Trophoblast cell (in vitro differentiated cells and primary cell): ENCODE measurements around the gene PTPRN2.
A peak's percentile ranks its signal among the peaks of the same experiment; 100 is the strongest.

Source experiments
- DNase-seq, 2 donors: peaks; one replicate each; pipeline ENCODE4 v3.0.0-alpha.2; 2016
- H2AFZ ChIP-seq: 2 replicates; pipeline ENCODE4 v1.6.1; 2013; ENCODE audit warnings: low read length, moderate library complexity, mild to moderate bottlenecking; ENCODE audit not compliant: insufficient read depth, poor library complexity
- H2AK5ac ChIP-seq: 2 replicates; pipeline ENCODE4 v1.6.1; 2013; ENCODE audit warnings: mild to moderate bottlenecking, low read length
- H2BK120ac ChIP-seq: 2 replicates; pipeline ENCODE4 v1.6.1; 2013; ENCODE audit warnings: low read length, mild to moderate bottlenecking, moderate library complexity; ENCODE audit not compliant: insufficient read depth, poor library complexity
- H2BK12ac ChIP-seq: 2 replicates; pipeline ENCODE4 v1.6.1; 2013; ENCODE audit warnings: mild to moderate bottlenecking, low read length, moderate library complexity
- H2BK5ac ChIP-seq: 2 replicates; pipeline ENCODE4 v1.6.1; 2013; ENCODE audit warnings: low read length, low read depth, moderate library complexity, mild to moderate bottlenecking; ENCODE audit not compliant: poor library complexity
- H3K14ac ChIP-seq: 2 replicates; pipeline ENCODE4 v1.6.1; 2013; ENCODE audit warnings: mild to moderate bottlenecking, low read length
- H3K18ac ChIP-seq: 2 replicates; pipeline ENCODE4 v1.6.1; 2013; ENCODE audit warnings: mild to moderate bottlenecking, low read length
- H3K23ac ChIP-seq: 2 replicates; pipeline ENCODE4 v1.6.1; 2013; ENCODE audit warnings: low read length
- H3K27ac ChIP-seq: 2 replicates; pipeline ENCODE4 v1.5.1; 2013; ENCODE audit warnings: low read depth, mild to moderate bottlenecking, inconsistent platforms, low read length, moderate library complexity
- H3K27me3 ChIP-seq: 2 replicates; pipeline ENCODE4 v1.6.1; 2013; ENCODE audit warnings: inconsistent platforms, mild to moderate bottlenecking, low read length, moderate library complexity; ENCODE audit not compliant: insufficient read depth
- H3K36me3 ChIP-seq, 2 experiments: 1 replicate in 1 of 2; 2 replicates in 1 of 2; pipeline ENCODE4 v1.6.1; 2013; ENCODE audit warnings: low read length in 2 of 2, mild to moderate bottlenecking in 2 of 2, moderate library complexity in 1 of 2; ENCODE audit not compliant: insufficient read depth in 2 of 2, control insufficient read depth in 1 of 2
- H3K4ac ChIP-seq: 2 replicates; pipeline ENCODE4 v1.6.1; 2013; ENCODE audit warnings: low read depth, mild to moderate bottlenecking, low read length, moderate library complexity
- H3K4me1 ChIP-seq, 2 experiments: 1 replicate in 1 of 2; 2 replicates in 1 of 2; pipeline ENCODE4 v1.6.1; 2013; ENCODE audit warnings: low read length in 2 of 2, mild to moderate bottlenecking in 2 of 2, moderate library complexity in 1 of 2; ENCODE audit not compliant: insufficient read depth in 2 of 2, control insufficient read depth in 1 of 2
- H3K4me2 ChIP-seq: 2 replicates; pipeline ENCODE4 v1.6.1; 2013; ENCODE audit warnings: inconsistent platforms, mild to moderate bottlenecking, low read length, moderate library complexity
- H3K4me3 ChIP-seq: 2 replicates; pipeline ENCODE4 v1.5.1; 2013; ENCODE audit warnings: mild to moderate bottlenecking, low read depth, low read length, inconsistent platforms
- H3K79me1 ChIP-seq: one replicate; pipeline ENCODE4 v1.6.1; 2013; ENCODE audit warnings: low read length
- H3K79me2 ChIP-seq: 2 replicates; pipeline ENCODE4 v1.6.1; 2013; ENCODE audit warnings: low read length, mild to moderate bottlenecking; ENCODE audit not compliant: control insufficient read depth, insufficient read depth, poor library complexity
- H3K9ac ChIP-seq: 2 replicates; pipeline ENCODE4 v1.6.1; 2013; ENCODE audit warnings: mild to moderate bottlenecking, low read length
- H3K9me3 ChIP-seq: 2 replicates; pipeline ENCODE4 v1.6.1; 2013; ENCODE audit warnings: low read depth, mild to moderate bottlenecking, control low read depth, inconsistent platforms, low read length; ENCODE audit not compliant: insufficient read depth
- H4K12ac ChIP-seq: 2 replicates; pipeline ENCODE4 v1.6.1; 2013; ENCODE audit warnings: low read depth, mild to moderate bottlenecking, low read length, moderate library complexity
- H4K8ac ChIP-seq: 2 replicates; pipeline ENCODE4 v1.6.1; 2013; ENCODE audit warnings: low read depth, mild to moderate bottlenecking, low read length, moderate library complexity
- H4K91ac ChIP-seq: one replicate; pipeline ENCODE4 v1.6.1; 2013; ENCODE audit warnings: low read depth, mild to moderate bottlenecking, low read length, moderate library complexity
- WGBS: extraction: QIAGEN DNeasy Blood & Tissue Kit; methylation state at CpG from one replicate; pipeline ENCODE4 v1.1.7; 2013; ENCODE audit warnings: missing lambda C conversion rate; ENCODE audit not compliant: insufficient read length, insufficient coverage; ENCODE audit errors: extremely low coverage; 5-methylcytosine and 5-hydroxymethylcytosine counted together

PTPRN2 gene

GRCh38 chr7:158252837-158253669 is 334.6 kb downstream of the PTPRN2 start:
- H2BK12ac ChIP-seq = no peak overlapping the region
- H4K8ac ChIP-seq = no peak overlapping the region
- H2BK5ac ChIP-seq = no peak overlapping the region
- H3K14ac ChIP-seq = no peak overlapping the region
- H3K23ac ChIP-seq = no peak overlapping the region
- H3K9ac ChIP-seq = no peak overlapping the region
- no peak overlapping the region for H3K4ac ChIP-seq
- H3K36me3 ChIP-seq = no peaks in the 10 kb centered on the region
- peaks cover 41% of the 10 kb centered on the region for H3K9me3 ChIP-seq
- H3K4me2 ChIP-seq = no peak overlapping the region
- no peaks in the 10 kb centered on the region for H3K79me1 ChIP-seq
- no peaks in the 10 kb centered on the region for H3K27me3 ChIP-seq
- H3K4me1 ChIP-seq = no peaks in the 10 kb centered on the region
- H3K18ac ChIP-seq = no peak overlapping the region
- no peak overlapping the region for H2AFZ ChIP-seq
- WGBS = no CpG with 5 or more reads among the region's 34 CpGs
- no peak overlapping the region for H4K12ac ChIP-seq
- no peak for DNase-seq
- H3K79me2 ChIP-seq = no peaks in the 10 kb centered on the region
- H3K27ac ChIP-seq = no peak overlapping the region
- no peak overlapping the region for H3K4me3 ChIP-seq
- no peak overlapping the region for H2AK5ac ChIP-seq
- H4K91ac ChIP-seq = no peak overlapping the region
- H2BK120ac ChIP-seq = no peak overlapping the region

GRCh38 chr7:158252081-158252836 is 335.4 kb downstream of the PTPRN2 start:
- H3K23ac ChIP-seq = no peak overlapping the region
- no peak overlapping the region for H3K27ac ChIP-seq
- H3K27me3 ChIP-seq = no peaks in the 10 kb centered on the region
- H3K4me2 ChIP-seq = no peak overlapping the region
- no peaks in the 10 kb centered on the region for H3K36me3 ChIP-seq
- no peak overlapping the region for H4K12ac ChIP-seq
- peaks cover 42% of the 10 kb centered on the region for H3K9me3 ChIP-seq
- H4K91ac ChIP-seq = no peak overlapping the region
- no peak overlapping the region for H2AK5ac ChIP-seq
- H2AFZ ChIP-seq = no peak overlapping the region
- H3K18ac ChIP-seq = no peak overlapping the region
- no peak overlapping the region for H3K4ac ChIP-seq
- no peak overlapping the region for H2BK120ac ChIP-seq
- no peak overlapping the region for H2BK5ac ChIP-seq
- H3K14ac ChIP-seq = no peak overlapping the region
- no peak overlapping the region for H3K4me3 ChIP-seq
- H2BK12ac ChIP-seq = no peak overlapping the region
- DNase-seq = no peak
- H3K4me1 ChIP-seq = no peaks in the 10 kb centered on the region
- H4K8ac ChIP-seq = no peak overlapping the region
- no peaks in the 10 kb centered on the region for H3K79me1 ChIP-seq
- H3K9ac ChIP-seq = no peak overlapping the region
- WGBS = no CpG with 5 or more reads among the region's 23 CpGs
- H3K79me2 ChIP-seq = no peaks in the 10 kb centered on the region

GRCh38 chr7:158251061-158251965 is 336.3 kb downstream of the PTPRN2 start:
- Histone ChIP-seq H3K18ac (no peak overlapping the region), H3K14ac (no peak overlapping the region), H3K79me1 (no peaks in the 10 kb centered on the region), H3K4me3 (peak overlapping the region; percentile 49), H3K4me2 (no peak overlapping the region), H3K27me3 (no peaks in the 10 kb centered on the region), H2BK5ac (no peak overlapping the region), H4K8ac (no peak overlapping the region), H3K79me2 (no peaks in the 10 kb centered on the region), H2AFZ (no peak overlapping the region), H2BK12ac (no peak overlapping the region), H3K4me1 (no peaks in the 10 kb centered on the region), H3K9ac (no peak overlapping the region), H3K23ac (peak overlapping the region; percentile 86), H3K9me3 (peaks cover 48% of the 10 kb centered on the region), H3K27ac (no peak overlapping the region), H3K4ac (no peak overlapping the region), H3K36me3 (no peaks in the 10 kb centered on the region), H2AK5ac (no peak overlapping the region), H4K12ac (no peak overlapping the region), H4K91ac (no peak overlapping the region), H2BK120ac (no peak overlapping the region)
- WGBS = no CpG with 5 or more reads among the region's 18 CpGs
- no peak for DNase-seq

GRCh38 chr7:158249692-158250091 is 337.9 kb downstream of the PTPRN2 start:
- no peak overlapping the region for H3K9ac ChIP-seq

More at GRCh38 chr7:158249692-158250091, 337.9 kb downstream of the PTPRN2 start:
- Histone ChIP-seq H3K79me2 (no peaks in the 10 kb centered on the region), H3K79me1 (no peaks in the 10 kb centered on the region), H3K9me3 (peaks cover 50% of the 10 kb centered on the region), H3K4me3 (no peak overlapping the region), H3K18ac (no peak overlapping the region), H2AFZ (no peak overlapping the region), H3K4me2 (no peak overlapping the region), H3K36me3 (no peaks in the 10 kb centered on the region), H3K27ac (no peak overlapping the region), H3K23ac (no peak overlapping the region), H3K14ac (no peak overlapping the region), H4K91ac (no peak overlapping the region), H4K12ac (no peak overlapping the region), H2BK5ac (no peak overlapping the region), H4K8ac (no peak overlapping the region), H3K4ac (no peak overlapping the region), H3K27me3 (no peaks in the 10 kb centered on the region), H3K4me1 (no peaks in the 10 kb centered on the region), H2BK120ac (no peak overlapping the region), H2AK5ac (no peak overlapping the region), H2BK12ac (no peak overlapping the region)
- no CpG with 5 or more reads among the region's 9 CpGs for WGBS
- no peak for DNase-seq
